ENCODE measurements around the gene LAG3.
A peak's percentile ranks its signal among the peaks of the same experiment; 100 is the strongest.

LAG3 gene

GRCh38 chr12:6753772-6754356 lies 18.5 kb upstream of the LAG3 start:
- no peak for DNase-seq

DNA sequence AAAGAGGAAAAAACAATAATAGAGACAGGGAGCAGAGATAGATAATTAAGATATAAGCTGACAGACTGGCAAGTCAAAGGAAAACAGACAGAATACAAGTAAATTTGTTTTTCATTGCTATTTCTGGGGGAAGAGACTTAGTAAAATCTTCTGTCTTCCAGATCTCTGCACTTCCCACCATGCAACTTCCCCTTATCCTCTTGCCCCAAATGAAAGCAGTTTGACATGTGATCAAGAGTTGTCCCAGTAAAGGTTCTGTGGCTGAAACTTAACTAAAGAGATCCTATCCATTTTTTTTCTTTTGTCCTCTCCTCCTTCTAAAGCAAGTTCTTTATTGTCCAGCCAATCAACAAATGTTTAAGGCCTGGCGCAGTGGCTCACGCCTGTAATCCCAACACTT lies 17.9 kb upstream of the LAG3 start:
- no peak for DNase-seq

- no peak for DNase-seq
Measured at GRCh38 chr12:6757028-6757690, 15.2 kb upstream of the LAG3 start.

DNA sequence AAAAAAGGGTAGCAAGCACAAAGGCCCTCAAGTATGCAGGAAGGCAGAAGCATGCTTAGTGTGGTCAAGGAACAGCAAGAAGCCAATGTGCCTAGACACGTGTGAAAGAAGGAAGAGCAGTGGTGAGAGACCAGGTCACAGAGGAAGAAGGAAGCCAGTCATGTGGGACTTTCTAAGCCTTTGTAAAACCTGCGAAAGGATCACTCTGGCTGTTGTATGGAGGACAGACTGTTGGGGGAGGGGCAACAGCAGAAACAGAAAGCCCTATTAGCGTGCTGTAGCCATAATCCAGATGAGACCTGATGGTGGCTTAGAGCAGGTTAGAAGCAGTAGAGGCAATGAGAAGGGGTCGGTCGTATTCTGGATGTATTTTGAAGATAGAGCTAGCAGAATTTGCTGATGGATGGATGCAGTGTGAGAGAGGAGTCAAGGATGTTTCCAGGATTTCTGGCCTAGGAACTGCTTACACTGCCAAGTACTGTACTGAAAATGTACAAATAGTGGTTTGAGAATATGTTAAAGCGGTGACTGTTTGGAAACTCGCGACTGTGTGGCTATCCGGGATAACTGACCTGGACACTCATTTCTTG lies 13.7 kb upstream of the LAG3 start:
- DNase-seq = no peak

DNA sequence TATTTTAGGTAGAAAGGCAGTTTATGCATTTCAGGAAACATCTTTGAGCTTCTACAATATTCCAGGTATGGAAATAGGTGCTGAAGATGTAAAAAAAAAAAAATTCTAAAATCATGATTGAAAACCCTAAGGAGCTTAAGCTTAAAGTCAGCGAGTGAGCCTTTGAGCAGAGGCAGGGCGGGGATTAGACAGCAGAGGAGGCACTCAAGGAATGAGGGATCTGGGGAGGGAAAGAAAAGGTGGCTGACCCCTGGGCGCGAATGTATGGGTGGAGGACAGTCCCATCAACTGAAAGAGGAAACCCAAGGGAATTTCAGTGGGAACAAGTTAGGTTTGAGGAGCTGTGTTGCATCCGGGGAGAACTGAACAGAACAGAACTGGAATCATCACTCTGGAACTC lies 12.6 kb upstream of the LAG3 start:
- no peak for DNase-seq

DNA sequence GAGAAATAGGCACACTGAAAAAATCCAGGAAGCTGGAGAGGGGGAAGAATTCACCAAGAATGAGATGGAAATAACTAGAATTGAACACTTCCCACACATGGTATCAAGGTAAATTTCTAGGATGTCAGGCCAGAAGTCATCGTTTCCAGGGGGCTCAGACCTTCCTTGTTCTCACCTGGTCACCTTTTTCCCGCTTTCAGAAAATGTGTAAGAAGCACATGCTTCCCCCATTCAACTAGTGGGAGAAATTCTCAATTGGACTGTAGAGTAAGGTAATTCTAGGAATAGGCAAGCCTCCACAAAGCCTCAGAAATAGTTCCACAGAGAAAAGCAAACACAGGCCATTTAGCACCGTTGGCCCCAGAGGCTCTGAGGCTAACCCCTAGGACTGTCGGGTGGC lies 8.9 kb upstream of the LAG3 start:
- no peak for DNase-seq

- peak; percentile 26 for DNase-seq
Measured at GRCh38 chr12:6764011-6764828, 8.1 kb upstream of the LAG3 start.

DNA sequence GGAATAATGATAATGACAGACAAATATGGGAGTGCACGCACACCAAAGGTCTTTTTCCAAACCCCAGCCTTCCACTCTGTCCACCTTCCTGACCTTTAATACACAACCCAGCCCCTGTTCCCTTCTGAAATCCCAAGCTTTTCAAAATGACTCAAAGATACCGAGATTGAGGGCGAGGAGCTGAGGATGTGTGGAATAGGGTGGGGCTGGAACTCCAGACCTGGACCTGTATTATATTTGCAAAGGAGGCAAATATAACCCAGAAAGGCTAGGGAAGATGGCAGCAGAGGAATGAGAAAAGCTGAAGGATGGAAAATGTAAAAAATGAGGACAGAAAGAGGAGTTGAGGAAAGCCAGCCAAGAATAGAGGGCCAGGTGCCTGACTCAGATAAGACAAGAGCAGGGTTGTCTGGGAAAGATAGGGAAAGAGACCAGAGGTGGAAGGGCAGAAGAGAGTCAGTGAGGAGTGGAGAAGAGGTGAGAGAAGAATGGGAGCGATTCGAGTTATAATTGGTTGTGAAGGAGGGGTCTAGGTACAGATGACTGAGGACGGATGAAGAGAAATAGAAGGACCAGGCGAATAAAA lies 7.2 kb upstream of the LAG3 start:
- DNase-seq = no peak

DNA sequence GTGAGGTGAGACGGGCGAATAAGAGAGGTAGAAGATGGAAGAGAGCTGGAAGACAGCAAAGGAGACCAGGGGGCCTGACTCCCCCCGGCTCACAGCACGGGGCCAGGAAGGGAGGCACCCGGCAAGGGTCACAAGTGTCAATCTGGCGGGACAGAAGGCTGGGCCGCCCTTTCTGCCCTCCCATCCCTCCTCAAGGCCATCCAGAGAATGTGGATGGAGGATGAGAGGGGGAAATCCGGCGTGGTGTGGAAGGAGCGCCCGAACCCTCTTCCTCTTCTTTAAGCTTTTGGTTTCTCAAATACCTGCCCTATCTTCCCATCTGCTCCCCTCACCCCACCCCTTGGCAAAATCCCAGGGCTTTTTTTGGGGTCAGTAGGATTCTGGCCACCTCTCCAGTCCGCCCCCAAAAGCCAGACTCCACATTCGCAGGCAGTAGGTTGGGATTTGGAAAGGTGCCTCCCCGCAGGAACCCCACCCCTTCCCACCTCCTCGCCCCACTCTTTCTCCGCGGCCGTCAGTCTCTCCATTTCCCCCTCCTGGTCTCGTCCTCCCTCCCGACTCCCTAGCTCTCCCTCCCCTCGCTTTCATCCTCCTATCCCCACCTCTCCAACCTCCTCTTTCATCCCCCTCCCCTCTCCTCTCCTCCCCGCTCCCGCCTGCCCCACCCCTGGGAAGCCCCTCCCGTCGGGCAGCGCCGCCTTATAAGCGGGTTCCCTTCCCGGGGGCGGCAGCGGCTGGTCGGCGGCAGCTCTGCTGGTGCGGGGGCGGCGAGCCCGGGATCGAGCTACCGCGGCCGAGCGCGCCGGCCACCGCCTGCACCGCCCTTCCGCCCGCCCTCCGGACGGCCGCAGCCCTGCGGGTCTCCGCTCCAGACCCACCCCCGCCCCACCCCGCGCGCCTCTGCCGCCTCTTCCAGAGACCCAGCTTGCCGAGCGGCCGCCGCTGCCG lies 6.4 kb upstream of the LAG3 start, which contains the start of gene PTMS:
Gene PTMS, plus strand, starts transcription at position 730 of the 948 bp plus-strand sequence. CDS start 343 bp downstream, outside the sequence.
- no peak for DNase-seq

- DNase-seq = peak; percentile 62
Measured at GRCh38 chr12:6766651-6767349, 5.5 kb upstream of the LAG3 start.

- no peak for DNase-seq
Measured at GRCh38 chr12:6767353-6768319, 4.7 kb upstream of the LAG3 start.

GRCh38 chr12:6768437-6768914 lies 3.8 kb upstream of the LAG3 start:
- no peak for DNase-seq

- DNase-seq = no peak
Measured at GRCh38 chr12:6768990-6769389, 3.3 kb upstream of the LAG3 start.

GRCh38 chr12:6769666-6770065 lies 2.7 kb upstream of the LAG3 start:
- no peak for DNase-seq

DNA sequence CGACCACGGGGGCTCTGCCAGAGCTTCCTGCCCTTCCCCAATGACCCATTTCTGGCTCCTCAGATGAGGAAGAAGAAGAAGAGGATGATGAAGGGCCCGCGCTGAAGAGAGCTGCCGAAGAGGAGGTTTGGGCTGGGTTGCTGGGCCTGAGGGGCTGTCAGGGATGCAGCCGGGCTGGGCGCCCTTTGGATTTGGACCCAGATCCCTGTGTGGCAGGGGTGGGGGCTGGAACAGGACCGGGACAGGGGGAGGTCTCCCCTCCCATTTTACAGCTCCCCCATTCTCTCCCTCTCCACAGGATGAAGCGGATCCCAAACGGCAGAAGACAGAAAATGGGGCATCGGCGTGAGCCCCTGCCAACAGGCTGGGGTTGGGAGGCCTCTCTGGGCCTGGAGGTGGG lies 2.2 kb upstream of the LAG3 start:
- DNase-seq = no peak

DNA sequence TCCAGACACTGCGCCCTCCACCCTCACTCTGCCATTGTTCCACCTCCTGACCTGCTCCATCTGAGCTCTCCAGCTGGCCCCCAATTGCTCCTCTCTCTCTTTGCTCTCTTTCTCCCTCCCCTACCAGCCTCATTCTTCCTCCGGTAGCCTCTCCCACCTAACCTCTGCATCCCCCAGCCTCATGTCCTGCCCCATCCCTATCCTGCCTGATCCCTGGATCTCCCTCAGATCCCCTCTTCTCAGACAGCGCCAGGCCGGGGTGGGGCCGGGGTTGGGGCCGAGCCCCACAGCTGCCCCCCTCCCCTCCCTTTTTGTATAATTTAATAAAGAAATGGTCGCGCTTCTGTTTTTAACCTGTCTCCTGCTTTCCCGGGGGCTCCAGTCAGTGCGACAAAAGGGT lies 1.7 kb upstream of the LAG3 start:
- DNase-seq = no peak

- DNase-seq = no peak
Measured at GRCh38 chr12:6771091-6771495, 1.2 kb upstream of the LAG3 start.

- DNase-seq = no peak
Measured at GRCh38 chr12:6771509-6772330, 600 bp upstream of the LAG3 start.
